GM21390 (cell line): ENCODE measurements around the gene SLN.

Experiments used
- ATAC-seq: cut with Tn5 transposase; IDR thresholded peaks from one replicate; pipeline ENCODE4 v1.9.1; 2021; ENCODE audit not compliant: unreplicated experiment

Gene SLN

GRCh38 chr11:107719557-107720302, 7.9 kb upstream of the SLN start:
- no peak for ATAC-seq

DNA sequence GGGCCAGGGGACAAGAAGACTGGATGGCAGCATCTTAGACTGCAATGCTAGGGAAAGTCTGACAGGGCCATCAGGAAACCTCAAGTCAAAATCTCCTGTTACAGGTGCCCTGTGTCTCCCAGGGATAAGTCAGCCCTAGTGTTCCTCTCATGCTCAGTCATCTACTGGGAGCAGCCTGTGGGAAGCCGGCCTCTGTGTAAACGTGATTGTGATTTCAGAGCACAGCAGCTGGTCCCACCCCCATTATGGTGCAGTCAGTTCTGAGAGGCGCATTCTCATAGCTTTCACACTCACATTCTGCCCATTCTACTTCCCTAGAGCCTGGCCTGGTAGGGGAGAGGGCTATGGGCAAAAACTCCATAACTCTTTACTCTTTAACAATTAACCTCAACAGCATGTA, 7.2 kb upstream of the SLN start:
- ATAC-seq, result no peak

DNA sequence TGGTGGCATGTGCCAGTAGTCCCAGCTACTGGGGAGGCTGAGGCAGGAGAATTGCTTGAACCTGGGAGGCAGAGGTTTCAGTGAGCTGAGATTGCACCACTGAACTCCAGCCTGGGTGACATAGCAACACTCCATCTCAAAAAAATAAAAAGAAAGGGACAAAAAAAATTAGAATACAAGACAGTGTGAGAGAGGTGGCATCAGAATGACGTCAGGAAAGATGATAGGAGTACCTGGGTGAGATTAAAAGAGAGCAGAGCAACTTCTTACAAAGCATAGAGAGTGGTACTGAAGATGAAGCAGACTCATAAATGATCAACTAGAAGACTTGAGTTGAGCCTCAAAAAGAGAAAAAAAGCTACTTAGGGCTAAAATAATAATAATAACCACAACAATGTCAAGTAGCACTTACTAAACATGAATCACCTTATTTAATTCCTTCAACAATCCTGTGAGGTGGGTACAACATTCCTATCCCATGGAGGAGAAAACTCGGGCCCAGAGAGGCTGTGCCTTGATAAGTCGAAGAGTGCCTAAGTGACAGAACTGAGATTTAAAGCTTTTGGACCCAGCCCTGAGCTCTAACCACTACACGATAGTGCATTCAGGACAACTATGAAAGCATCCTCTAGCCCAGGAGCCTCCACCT, 5.2 kb upstream of the SLN start:
- no peak for ATAC-seq

DNA sequence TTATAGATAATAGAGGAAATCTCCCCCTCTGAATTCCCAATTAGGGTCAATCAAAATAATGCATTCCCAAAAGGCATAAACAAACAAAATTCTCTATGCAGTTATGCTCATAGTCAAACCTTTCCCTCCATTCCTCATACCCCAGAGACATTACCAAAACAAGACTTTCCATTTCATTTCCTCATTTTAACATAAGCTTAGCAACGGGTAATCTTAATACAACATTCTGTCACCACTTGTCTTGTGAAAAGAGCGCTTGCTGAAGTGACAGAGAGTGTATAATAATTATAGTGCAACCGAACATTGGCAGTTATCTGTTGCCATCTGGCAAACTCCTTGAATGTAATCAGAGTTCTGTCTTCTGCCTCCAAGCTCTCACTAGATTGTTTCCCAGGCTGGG, 1.2 kb upstream of the SLN start:
- ATAC-seq, result no peak

- no peak for ATAC-seq
Observed at GRCh38 chr11:107710301-107710700, 1.6 kb downstream of the SLN start.

DNA sequence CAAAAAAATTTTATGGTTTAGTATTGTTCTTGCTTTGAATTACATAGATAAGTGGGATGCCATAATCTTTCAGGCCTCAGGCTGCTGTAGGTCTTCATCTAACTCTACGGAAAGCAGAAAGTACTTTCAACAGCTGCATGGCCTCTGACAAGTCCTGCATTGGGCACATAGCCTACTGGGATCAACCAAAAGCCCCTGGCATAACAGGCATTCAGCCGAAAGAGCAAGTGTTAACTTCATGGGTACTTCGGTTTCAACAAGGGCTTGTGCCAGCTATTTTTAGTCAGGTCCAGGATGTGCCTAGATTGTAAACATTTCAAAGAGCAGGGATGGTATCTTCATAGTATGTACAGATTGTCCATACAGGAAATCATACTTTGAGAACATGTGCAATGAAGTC, 3.1 kb downstream of the SLN start:
- no peak for ATAC-seq

GRCh38 chr11:107707807-107708206, 4.0 kb downstream of the SLN start:
- no peak for ATAC-seq

DNA sequence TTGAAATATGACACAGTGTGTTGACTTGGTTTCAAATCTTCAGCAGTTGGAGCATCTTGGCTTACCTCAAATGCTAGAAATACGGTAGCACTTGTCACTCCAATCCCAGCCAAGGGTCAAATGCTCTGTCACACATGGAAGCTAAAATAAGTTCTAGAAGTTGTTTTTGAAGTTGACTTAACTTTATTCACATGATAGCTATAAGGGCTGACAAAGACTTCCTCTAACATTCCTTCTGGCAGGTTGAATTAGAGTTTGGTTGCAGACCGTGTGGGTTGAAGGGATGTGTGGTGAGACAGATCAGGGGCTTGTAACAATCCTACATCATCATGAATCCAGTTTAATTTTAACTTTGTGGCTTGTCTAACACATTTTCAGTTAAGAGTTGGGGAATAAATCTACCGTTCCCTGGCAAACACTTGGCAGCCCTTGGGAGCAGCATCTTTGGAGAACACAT, 4.6 kb downstream of the SLN start:
- no peak for ATAC-seq

DNA sequence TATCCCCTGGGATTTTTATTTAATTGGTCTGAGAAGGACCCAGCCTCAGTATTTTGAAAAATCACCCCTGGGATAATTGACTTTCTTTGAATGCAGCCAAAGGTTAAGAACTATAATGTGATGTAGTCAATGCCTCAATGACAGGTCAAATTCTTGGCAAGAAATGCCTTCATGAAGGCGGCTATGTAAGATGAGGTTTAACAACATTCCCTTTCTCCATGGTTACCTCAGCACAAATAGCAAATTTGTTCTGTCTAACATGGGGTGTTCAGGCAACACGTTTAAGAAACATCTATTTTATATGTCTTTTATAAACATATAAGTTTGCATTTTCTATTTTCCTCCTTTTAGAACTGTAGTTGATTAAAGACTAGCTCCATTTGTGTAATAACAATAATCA, 5.3 kb downstream of the SLN start:
- no peak for ATAC-seq

GRCh38 chr11:107705027-107705426, 6.8 kb downstream of the SLN start:
- no peak for ATAC-seq

DNA sequence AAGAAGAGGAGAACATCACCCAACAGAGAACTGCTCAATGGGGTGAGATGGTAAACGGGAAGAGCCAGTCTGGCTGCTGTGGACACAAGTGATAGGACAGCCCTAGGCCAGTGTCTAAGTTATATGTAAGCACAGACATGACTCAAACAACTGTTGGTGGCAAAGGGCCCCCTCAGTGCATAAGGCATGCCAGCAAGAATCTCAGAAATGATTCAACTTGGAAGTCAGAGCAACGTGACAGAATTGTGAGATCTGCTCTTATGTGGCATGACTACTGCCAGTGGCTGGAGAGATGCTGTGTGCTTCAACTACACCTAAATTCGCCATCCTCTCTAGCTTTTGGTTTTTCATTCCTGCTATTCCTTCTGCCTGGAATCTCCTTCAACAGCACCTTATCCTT, 7.4 kb downstream of the SLN start:
- no peak for ATAC-seq

GRCh38 chr11:107702723-107703122, 9.1 kb downstream of the SLN start:
- ATAC-seq, result no peak

GRCh38 chr11:107702109-107702660, 9.7 kb downstream of the SLN start:
- ATAC-seq, result no peak

DNA sequence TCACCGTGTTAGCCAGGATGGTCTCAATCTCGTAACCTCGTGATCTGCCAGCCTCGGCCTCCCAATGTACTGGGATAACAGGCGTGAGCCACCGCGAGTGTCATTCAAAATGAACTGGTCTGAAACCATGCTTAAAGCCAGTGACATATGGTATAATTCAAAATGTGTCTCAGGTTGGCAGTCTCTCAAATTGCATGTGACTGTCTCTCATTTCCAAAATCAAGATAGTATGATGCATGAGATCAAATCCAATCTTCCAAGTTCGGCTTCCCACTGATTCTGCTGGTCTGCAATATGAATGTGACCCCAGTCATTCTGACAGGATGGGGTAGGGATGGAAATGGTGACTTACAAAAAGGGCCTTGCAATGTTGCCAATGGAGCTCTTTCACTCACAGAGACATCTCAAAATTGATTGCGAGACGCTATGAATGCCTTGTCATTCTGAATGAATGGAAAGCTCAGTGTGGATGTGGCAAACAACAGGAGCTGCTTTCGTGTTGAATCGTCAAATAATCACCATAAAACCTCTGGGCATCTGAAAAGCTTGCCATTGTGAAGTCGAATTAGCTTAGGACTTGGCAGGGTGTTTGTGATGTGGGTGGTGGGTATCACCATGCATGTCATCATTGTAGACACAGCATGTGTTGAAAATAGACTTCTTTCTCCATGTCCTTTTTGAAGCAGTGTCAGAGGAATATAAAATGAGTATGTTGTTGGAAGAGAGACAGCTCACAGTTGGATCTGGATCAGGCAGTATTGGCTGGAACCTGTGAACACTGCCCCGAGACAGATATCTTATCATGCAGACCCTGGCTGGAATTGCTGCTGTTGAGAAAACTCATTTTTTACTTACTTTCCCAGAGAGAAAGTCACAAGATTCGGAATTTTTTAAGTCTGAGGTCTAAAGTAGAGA, 12.2 kb downstream of the SLN start:
- no peak for ATAC-seq

DNA sequence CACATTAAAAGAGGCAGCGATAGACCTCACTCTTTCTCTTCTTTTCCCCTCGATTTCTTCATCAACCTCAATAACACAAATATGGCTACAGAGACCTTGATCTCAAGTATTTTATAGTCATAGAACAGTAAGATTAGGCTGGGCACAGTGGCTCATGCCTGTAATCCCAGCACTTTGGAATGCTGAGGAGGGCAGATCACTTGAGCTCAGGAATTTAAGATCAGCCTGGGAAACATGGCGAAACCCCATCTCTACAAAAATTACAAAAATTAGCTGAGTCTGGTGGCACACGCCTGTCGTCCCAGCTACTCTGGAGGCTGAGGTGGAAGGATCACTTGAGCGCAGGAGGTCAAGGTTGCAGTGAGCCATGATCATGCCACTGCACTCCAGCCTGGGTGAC, 14.6 kb downstream of the SLN start:
- ATAC-seq, result no peak

DNA sequence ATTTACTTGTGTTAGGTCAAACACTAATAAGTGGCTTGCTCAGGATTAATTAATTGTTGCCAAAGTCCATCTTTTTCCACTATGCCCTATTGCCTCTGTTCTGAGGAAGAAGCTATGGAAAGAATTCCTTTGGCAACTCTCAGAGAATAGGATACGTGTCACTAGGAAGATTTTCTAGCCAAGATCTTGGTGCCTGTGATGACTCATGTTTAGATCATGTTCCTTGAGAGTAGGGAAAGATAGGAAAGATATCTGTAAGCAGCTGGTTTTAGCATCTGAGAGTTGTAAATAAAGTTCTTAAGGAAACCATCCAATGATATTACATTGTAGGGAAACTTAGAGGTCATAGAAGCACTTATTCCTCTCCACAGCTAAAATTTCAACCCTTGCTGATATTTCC, 15.7 kb downstream of the SLN start:
- no peak for ATAC-seq

DNA sequence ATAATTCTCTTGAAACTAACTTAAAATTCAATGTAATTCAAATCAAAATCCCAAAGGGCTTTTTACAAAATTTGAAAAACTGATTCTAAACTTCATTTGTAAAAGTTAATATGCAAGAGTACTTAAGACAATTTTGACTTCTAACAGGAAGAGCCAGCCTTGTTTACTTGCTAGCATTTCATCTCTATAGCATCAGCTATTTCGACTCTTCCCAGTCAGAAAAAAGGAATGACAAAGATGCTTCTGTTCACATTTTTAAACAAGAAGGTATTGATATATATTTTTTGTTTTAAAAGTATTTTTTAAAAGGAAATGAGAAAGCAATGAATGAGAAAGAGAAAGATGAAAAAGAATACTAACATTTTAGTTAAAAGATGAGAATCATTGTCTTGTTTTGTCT, 16.4 kb downstream of the SLN start:
- no peak for ATAC-seq

DNA sequence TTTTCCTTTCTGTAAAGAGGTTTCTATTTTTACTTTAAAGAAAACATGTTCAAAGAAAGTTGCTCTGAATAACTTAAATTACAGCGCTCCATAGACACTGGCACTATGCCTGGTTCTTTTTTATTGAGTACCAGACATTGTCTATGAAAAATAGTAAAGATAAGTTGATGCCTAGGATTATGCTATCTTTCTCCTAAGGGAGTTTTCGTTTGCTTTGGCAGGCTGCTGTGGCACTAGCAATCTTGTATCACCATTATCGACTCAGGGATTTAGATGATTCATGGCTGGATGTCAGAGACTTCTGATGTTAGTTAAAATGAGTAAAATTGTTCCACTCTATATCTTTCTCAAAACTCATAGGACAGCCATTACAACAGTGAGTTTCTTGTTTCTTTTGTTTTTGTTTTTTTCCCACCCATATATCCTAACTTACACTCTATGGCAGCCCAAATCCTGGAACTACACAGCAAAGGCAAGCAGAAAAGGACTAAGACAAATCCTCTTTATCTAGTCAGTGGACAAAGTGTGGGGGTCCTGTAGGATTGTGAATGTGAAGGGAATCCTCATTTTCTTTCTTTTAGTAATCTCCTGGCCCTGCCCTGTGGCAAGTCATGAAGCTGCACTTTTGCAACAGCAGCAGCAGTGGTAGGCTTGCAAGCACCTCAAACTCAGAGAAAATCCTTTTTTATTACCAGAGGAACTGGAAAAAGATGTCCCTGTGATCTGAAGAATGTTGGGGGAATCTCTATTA, 20.7 kb downstream of the SLN start:
- ATAC-seq, result no peak

- ATAC-seq, result peak; percentile 70
Observed at GRCh38 chr11:107689317-107690202, 22.3 kb downstream of the SLN start.
